GM21381 (cell line): ENCODE results near the gene SIT1.
A peak's percentile ranks its signal among the peaks of the same experiment; 100 is the strongest.
"Not testable (repeated sequence)": the region's sequence is repeated elsewhere in the genome, so short reads cannot be mapped to it uniquely, and the experiment has no call there.

ENCODE experiments used
- ATAC-seq: cut with Tn5 transposase; IDR thresholded peaks from one replicate; pipeline ENCODE4 v1.9.1; 2021; ENCODE audit warnings: mild to moderate bottlenecking, moderate library complexity; ENCODE audit not compliant: unreplicated experiment

Gene SIT1

DNA sequence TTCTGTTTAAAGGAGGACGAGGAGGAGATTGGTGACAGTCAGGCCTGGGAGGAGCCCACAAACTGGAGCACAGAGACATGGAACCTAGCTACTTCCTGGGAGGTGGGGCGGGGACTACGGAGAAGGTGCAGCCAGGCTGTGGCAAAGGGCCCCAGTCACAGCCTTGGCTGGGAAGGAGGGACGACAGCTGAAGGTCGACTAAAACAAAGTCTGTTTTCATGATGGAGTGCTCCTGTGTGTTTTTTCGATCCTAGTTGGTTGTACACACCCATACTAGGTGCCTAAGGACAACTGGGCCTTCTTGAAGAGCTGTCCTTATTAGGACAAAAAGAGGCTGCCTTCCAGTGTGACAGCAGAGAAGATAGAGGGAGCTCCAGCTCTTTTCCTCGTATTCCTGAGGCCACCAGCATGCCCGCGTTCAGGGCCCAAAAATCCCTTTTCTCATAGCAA, 10.3 kb upstream of the SIT1 start:
- no peak for ATAC-seq

- ATAC-seq, result no peak
These were observed 8.6 kb upstream of the SIT1 start for GRCh38 chr9:35659340-35659739.

GRCh38 chr9:35658968-35659220, 8.2 kb upstream of the SIT1 start:
- no peak for ATAC-seq

GRCh38 chr9:35658137-35658967, 7.6 kb upstream of the SIT1 start, which contains the start of gene CCDC107:
Gene CCDC107, plus strand, starts transcription at chr9:35658292. Its CDS starts 88 bp downstream, at chr9:35658380.
- peak; percentile 58 for ATAC-seq

DNA sequence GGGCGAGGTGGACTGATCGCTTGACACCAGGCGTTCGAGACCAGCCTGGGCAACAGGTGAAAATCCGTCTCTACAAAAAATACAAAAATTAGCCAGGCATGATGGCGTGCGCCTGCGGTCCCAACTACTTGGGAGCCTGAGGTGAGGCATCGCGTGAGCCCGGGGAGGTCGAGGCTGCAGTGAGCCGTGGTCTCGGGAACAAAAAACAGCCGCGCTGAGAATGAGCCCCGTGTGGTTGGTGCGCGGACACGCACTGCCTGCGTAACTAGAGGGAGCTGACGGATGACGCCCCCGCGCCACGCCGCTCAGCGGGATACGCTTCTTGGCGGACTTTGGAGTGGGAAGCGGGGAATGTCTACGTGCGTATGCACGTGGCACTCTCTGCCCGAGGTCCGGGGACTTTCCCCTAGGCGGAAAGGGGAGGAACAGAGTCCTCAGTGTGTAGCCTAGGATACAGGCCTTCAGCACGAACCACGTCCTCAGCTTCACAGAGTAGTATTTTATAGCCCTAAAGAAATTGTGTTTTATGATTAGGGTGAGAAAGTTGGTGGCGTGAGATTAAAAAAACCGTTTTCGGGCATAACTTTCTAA, 6.9 kb upstream of the SIT1 start, which contains the start of gene RMRP:
RMRP (minus strand) TSS at position 474 of the 591 bp plus-strand sequence.
- ATAC-seq, result peak; percentile 81

DNA sequence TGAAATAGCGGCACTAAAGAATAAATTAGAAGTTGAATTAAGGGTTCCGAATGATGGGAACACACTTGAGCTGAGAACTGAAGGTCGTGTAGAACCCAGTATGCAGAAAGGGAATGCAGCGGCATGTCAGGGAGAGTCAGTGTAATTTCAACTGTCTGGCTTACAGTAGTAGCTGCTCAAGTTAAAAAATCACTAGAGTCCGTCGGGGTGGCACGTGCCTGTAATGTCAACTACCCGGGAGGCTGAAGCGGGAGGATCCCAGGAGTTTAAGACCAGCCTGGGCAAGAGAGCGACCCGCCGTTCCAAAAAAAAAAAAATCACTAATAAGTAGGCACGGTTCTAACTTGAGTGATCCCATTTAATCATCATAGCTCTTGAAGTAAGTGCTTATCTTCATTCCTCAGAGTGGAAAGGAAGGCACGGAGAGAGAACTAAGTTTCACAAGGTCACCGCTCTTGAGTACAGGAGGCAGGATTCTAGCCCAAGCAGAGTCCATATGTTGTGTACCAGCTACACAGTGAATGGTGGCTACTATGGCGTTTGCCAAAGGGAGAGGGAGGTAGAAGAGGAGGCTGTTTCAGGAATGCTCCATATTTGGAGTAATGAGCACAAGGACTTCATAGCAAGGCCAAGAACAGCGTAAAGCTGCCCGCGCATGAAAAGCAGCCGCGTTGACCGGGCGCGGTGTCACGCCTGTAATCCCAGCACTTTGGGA, 6.3 kb upstream of the SIT1 start:
- ATAC-seq, result no peak

DNA sequence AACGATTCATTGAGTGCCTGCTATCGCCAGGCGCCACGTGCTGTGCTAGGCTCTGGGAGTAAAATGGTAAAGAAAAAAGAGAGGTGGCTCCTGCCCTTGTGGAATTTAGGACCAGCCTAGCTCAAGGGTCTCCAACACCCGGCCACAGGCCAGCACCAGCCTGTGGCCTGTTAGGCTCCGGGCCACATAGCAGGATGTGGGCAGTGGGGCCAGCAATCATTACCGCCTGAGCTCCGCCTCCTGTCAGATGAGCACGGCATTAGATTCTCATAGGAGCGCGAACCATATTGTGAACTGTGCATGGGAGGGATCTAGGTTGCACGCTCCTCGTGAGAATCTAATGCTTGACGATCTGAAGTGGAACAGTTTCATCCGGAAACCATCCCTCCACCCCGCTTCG, 5.6 kb upstream of the SIT1 start:
- ATAC-seq, result no peak

DNA sequence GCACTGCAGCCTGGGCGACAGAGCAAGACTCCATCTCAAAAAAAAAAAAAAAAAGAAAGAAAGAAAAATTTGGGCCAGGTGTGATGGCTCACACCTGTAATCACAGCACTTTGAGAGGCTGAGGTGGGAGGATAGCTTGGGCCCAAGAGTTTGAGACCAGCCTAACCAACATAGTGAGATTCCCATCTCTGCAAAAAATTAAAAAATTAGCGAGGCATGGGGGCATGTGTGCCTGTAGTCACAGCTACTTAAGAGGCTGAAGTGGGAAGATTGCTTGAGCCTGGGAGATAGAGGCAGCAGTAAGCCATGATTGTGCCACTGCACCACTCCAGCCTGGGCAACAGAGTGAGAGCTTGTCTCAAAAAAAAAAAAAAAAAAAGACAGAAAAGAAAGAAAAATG, 2.9 kb upstream of the SIT1 start:
- ATAC-seq, result no peak

GRCh38 chr9:35652829-35653209, 2.1 kb upstream of the SIT1 start:
- no peak for ATAC-seq

DNA sequence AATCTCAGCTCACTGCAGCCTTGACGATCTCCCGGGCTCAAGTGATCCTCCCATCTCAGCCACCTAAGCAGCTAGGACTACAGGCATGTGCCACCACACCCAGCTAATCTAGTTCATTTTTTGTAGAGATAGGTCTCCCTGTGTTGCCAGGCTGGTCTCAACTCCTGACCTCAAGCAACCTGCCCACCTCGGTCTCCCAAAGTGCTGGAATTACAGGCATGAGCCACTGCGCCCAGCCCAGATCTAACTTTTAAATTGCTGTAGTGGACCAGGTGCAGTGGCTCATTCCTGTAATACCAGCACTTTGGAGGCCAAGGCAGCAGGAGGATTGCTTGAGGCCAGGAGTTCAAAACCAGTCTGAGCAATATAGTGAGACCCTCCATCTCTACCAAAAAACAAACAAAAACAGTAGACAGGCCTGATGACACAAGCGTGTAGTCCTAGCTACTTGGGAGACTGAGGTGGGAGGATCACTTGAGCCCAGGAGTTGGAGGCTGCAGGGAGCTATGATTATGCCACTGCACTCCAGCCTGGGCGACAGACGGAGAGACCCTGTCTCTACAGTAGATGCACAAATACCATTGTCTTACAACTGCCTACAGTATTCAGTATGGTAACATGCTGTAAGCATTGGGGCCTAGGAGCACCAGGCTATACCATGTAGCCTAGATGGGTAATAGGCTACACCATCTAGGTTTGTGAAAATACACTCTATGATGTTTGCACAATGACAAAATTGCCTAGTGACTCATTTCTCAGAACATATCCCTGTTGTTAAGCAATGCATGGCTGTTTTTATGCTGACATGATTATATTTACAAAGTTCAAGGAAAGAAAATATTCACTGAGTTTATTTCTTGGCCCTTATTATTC, 1.5 kb upstream of the SIT1 start:
- ATAC-seq, result no peak

DNA sequence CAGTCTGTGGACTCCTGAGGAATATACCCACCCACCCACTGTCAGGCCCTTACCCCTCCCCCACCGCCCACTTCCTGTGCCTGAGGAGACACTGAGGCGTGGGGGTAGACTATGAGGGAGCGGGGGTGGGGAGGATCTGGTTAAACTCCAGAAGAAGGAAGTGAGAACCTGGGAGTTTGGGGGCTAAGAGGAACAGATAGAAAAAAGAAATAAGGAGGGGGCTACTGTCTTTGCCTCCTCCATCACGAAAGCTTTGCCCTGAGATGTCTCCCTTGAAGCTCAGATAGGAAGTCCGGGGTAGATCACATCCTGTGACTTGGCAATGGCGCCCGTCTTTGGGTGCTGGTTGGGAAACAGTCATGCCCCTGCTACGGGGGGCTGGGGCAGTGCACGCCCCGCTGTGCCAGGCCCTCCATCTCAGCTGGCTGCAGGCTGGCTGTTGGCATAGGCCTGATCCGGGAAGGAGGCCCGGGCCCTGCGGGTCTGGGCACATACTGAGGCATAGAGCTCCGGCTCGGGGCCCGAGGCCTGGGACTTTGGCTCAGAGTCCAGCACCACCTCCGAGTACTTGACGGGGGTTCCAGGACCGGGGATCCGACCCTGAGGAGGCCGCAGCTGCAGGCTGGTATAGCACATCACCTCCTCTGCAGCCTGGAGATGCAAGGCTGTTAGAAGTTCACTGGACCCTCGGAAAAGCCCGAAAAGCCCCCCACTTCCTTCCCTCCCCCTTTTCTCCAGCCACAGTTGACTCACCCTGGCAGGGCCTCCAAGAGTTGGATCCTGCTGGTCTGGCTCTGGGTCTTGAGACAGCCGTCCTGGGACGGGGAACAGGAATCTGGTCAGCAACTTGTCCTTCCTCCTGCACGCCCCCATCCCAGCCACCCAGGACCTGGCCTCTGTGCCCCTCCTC, 1.0 kb downstream of the SIT1 start:
- ATAC-seq, result no peak

DNA sequence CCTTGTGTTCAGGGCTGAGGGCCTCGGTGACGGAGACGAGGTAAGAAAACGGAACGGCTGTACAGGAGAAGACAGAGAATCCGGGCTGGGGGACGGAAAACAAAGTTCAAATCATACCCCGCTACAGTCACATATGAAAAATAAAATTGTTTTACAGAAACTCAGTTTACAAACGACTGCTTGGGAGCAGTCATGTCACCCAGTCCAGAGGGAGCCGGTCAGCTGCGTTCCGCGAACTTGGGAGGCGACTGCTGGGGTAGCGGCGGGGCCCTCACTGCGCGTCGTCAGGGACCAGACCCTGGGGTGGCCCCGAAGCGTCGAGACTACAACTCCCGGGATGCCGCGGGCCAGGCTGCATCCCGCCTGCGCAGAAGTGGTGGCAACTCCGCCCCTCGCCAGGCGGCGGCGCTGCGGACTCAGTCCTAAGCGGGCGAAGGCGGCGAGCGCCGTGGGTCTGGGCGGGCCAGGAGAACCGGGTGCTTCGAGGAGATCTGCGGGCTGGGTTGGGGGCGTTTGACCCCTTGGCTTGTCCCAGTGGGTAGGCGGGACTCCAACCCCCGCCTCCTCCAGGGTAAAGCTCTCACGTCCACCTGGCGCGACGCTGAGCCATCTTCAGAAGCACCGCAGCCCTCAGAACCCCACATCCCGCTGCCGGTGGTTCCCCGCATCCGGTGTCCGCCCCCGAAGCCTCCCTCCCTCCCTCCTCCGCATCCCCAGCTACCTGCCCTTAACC, 4.0 kb downstream of the SIT1 start:
- ATAC-seq, result peak; percentile 90

- ATAC-seq, result no peak
These were observed 4.6 kb downstream of the SIT1 start for GRCh38 chr9:35646153-35646532.

GRCh38 chr9:35645736-35646135, 5.0 kb downstream of the SIT1 start:
- ATAC-seq, result not testable (repeated sequence)

- ATAC-seq, result no peak
These were observed 7.7 kb downstream of the SIT1 start for GRCh38 chr9:35643046-35643445.

DNA sequence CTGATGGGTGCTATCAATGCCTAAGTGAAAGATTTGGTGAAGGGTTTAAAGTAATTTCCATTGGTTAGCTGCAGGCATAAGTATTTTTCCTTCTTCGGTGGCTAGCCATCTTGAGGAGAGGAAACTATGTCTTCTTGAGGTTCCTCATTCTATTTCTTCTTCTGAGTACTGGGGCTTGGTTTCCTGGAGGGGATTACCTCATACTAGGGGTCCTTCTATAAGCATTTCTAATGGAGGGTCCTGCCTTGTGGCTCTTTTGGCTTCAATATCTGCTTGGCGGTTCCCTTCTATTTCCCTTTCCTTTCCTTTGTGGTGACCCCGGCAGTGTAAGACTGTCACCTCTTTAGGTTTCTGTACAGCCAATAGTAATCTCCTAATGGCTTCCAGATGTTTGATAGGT, 9.3 kb downstream of the SIT1 start:
- not testable (repeated sequence) for ATAC-seq

GRCh38 chr9:35640431-35640830, 10.3 kb downstream of the SIT1 start:
- ATAC-seq, result not testable (repeated sequence)

- ATAC-seq, result no peak
These were observed 11.1 kb downstream of the SIT1 start for GRCh38 chr9:35639631-35640030.

GRCh38 chr9:35639225-35639624, 11.5 kb downstream of the SIT1 start:
- ATAC-seq, result not testable (repeated sequence)
